ENCODE data around the gene RBM39.
"Not testable (repeated sequence)": the region's sequence is repeated elsewhere in the genome, so short reads cannot be mapped to it uniquely, and the experiment has no call there.

Gene RBM39

DNA sequence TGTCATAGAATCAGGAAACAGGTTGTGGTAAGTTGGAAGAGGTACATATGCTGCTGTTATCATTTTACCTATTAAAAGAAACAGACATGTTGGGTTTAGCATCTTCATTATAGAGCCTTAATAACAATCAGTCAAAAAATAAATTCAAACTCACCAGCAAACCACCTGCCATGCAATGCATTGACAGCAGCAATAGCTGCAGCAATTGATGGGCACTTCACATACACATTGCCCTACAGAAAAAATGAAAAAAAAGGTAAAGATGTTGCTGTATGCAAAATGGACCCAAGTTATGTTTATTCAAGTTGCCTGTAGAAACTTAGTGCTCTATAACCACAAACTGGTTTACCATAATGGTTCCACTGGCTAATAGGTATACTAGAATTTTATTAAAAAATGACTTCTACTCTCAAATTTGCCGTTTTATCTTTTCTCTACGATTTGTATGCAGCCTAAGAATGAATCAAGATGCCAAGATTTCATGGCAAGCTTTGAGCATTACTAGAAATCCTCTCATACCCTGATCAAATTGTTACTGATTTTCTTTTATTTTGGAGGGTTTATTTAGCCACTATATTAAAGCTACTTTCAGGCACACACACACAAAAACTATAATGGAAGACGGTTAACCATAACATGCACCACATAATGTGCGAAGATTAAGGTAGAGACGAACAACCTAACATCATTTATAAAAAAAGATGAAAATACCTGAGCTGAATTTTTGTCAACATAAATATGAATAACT, 37.4 kb downstream of the RBM39 start:
- DNase-seq = no peak

DNA sequence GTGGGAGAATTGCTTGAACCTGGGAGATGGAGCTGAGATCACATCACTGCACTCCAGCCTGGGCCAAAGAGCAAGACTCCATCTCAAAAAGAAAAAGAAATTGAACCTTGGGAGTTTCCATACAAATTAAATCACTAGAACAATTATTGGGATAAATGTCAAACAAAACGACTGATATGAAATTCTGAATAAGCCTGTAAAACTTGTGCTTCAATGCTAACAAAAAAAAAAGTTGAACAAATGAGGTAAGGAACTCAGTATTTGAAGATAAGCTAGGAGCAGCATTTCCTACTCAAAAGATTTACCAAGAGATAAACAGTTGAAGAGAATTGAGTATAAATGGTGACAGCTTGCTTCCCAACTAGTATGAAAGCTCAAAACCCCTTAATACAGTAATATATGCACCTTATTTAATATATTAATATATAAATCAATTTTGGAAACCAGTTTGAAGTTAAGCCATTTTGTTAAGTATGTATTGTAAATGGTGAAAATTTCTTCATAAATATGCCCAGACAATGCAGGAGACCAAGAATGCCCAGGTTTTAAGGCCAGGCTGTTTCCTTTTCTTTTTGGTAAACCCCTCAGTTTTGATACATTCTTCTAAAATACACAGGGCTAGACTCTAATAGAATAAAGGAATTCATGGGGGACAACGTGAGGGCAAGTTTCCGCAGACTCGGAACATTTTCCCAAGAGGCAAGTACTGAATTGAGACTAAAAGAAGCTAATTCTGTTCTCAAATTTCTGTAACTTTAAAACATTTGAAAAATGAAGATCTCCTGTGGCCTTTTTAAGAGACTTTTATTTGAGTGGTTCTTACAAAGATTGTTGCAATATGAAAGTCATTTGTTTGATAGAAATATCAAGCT, 39.0 kb downstream of the RBM39 start:
- DNase-seq = no peak

- DNase-seq = no peak
Measured at GRCh38 chr20:35702051-35702823, 39.8 kb downstream of the RBM39 start.

- DNase-seq = no peak
Measured at GRCh38 chr20:35700625-35701148, 41.4 kb downstream of the RBM39 start.

DNA sequence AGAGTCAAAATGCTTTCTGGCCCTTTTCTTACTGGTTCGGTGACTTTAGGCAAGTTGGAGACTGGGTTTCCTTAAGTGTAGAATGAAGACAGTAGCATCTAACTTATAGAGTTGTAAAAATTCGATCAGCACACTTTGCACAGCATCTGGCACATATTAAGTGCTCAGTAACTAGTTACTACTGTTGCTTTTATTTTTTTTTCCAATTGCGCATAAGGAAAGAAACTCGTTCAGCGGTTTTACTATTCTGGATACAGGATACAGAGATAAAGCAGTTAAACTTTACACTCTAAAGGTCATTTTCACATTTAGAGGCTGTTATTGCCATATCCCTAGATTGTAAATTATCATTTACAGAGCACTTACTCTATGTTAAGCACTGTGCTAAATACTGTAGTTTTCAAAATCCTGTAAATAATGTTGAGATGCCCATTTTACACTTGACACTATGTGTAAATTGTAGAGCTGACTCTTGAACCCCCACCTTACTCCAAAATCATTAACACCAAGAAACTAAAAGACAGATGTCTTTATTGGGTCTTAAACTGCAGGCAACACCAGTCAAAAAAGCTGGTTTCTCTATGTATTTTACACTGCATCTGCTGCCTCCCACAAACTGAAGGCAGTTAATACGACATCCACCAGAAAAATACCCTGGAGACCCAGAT, 42.0 kb downstream of the RBM39 start:
- DNase-seq = no peak

DNA sequence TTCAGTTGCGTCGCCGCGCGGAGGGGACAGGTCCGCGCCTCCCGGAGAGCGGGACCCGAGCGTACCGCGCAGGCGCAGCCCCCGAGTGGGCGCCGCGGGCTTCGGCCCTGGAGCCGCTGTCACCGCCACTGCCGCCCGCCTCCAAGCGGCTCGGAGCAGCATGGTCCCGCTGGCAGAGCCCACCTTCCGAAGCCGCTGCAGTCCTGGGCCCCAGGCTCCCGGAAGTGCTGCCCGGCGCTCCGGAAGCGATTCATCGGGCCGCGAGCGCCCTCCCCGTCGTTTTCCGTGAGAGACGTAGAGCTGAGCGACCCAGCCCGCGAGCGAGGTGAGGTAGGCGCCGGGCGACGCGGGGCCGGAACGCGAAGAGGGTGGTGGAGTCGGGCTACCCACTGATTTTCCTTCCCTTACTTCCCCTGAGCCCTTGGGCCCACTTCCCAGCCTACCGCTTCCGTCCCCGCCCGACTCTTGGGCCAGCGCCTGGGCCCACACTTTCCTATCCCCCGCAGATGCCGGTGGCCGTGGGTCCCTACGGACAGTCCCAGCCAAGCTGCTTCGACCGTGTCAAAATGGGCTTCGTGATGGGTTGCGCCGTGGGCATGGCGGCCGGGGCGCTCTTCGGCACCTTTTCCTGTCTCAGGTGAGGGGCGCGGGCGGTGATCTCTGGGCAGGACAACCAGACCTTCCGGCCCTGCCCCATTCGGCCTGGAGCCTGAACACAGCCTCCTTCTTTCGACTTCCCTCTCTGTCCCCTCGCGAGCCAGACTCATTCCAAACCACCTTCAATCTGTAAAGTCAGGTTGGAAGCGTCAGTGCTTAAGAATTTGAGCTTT, 42.7 kb downstream of the RBM39 start, which contains the start of the genes NFS1 and ROMO1:
Gene NFS1 (minus strand): TSS at position 226 of the 830 bp plus-strand sequence. CDS start 64 bp downstream, at position 162.
Gene ROMO1 (plus strand): TSS at position 279 of the 830 bp plus-strand sequence. CDS start 228 bp downstream, at position 507.
- peak; percentile 91 for DNase-seq

- peak; percentile 15 for DNase-seq
Measured at GRCh38 chr20:35698298-35699126, 43.5 kb downstream of the RBM39 start.

DNA sequence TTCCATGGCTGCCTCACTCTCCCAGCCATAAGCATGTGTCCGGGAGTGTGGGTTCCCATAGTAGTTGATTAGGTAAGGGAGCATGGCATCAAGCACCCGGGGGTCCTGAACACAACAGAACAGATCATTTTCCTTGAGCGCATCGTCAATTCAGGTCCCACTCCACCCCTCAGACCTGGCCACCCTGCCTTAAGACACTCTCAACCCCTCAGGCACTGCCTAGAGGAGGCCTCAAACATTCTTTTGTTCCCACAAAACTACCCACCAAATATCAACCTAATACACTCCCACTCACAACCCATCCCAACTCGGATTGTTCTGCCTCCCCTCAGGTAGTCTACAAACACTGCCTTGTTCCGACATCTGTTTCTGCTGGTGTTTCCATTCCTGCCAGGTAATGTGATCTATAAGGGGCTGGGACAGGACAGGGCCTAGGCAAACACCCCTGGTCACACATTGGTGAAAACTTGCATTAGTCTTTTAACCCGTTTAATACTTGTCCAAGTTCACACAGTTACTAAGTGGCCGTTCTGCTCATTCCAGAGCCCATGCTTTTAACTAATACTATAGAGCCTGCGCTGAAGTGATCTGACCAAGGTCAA, 44.3 kb downstream of the RBM39 start:
- DNase-seq = no peak

DNA sequence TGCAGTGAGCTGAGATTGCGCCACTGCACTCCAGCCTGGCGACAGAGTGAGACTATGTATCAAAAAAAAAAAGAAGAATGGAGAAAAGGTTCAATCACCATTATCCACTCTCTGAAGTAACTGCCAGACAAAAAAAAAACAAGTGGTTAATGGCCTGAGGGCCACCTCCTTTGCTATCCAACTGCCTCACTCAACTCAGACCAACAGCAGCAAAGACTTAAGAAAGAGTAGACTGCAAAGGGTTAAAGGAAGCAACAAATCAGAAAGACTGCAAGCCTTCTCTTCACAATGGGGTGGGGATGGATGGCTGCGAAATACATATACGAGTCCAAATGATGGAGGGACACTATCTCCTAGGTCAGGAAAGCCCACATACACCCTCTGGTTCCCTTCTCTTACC, 46.1 kb downstream of the RBM39 start:
- no peak for DNase-seq

DNA sequence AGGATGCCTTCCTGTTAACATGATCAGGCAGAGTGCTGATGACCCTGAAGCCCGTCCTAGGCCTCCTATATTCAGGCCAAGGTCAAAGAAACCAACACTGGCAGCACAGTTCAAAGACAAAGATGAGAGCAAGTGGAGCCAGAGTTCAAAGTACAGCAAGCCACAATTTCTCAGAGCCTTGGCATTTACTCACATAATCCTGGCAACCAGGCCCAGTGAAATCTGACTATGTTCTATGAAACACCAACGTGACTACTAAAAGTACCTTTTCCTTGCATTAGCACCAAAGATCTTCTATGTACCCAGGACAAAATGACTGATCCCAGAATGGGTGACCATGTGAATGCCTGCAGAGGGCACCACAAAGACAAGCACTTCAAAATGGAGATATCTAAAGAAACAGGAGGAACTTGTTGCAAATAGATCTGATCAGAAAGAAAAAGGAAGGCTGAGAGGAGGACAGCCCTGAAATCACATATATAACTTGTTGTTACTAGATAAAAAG, 46.8 kb downstream of the RBM39 start:
- no peak for DNase-seq

- DNase-seq = no peak
Measured at GRCh38 chr20:35690265-35690664, 51.8 kb downstream of the RBM39 start.

DNA sequence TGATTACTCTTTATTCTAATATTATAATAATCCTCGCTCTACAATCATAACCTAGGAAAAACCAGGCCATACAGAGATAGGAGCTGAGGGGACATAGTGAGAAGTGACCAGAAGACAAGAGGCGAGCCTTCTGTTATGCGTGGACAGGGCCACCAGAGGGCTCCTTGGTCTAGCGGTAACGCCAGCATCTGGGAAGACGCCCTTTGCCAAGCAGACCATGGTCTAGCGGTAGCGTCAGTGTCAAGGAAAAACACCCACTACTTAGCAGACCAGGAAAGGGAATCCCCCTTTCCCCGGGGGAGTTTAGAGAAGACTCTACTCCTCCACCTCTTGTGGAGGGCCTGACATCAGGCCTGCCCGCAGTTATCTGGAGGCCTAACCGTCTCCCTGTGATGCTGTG, 55.2 kb downstream of the RBM39 start:
- DNase-seq = not testable (repeated sequence)

GRCh38 chr20:35685368-35685767, 56.7 kb downstream of the RBM39 start:
- DNase-seq = not testable (repeated sequence)

- no peak for DNase-seq
Measured at GRCh38 chr20:35681960-35682359, 60.1 kb downstream of the RBM39 start.

DNA sequence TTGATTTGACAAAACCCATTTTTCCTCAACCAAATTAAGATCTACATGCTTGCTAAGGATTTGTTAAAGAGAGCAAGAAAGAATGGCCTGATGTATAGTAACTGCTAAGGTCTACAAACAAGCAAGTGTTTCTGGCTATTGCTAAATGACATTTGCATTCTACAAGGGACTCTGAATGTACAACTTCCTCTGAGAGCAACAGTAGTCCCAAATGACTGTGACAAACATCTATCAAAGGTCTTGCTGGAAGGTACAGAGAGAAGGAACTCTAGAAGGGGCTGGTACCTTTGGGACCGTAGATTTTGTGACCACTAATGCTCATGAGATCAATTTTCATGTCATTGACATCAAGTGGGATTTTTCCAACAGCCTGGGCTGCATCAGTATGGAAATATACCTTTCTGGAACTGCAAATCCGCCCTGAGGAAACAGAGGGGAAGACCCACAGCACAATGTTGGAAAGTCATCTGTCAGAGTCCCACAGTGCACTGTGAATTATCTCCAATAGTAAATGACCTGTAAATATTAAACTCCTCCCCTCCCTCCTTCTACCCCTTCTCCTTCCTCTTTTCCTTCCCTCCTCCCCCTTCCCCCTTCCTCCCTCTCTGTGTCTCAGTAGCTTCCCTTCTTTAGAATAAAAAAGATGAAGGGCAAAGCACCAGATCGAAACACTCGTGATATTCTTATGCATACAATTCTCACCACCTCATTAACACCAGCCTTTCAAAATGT, 61.4 kb downstream of the RBM39 start:
- DNase-seq = no peak

DNA sequence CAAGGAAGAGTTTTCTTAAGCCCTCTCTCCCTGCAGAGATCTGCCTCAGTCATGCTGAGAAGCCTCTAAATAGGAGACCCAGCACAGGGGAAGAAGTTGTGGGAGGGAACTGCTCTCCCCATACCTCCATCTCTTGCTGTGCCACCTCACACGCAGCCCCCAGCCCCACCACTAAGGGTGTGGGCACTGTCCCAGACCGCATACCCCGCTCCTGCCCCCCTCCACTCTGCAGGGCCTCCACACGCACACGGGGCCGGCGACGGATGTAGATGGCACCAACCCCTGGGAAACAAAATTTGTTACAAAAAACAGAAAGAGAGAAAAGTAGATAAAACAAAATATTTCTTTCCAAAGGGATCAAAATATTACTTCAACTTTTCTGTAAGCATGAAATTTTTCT, 67.1 kb downstream of the RBM39 start:
- DNase-seq = no peak

DNA sequence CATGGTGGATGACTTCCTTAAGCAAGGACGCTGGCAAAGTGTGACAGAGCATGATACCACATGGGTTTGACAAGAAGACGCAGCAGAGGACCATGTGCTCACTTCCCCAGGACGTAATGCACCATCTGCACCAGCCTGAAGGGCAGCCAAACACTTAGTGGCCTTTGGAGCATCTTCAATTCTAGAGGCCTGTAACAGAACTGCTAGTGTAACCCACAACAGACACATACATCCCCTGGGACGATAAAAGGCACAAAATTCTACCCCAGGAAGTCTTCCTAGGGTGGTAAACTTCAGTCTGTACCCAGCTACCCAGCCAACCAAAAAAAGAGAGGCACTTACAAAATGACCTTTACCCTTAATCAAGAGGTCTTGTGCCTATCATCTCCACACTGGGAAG, 68.2 kb downstream of the RBM39 start:
- DNase-seq = no peak

GRCh38 chr20:35669681-35670080, 72.4 kb downstream of the RBM39 start:
- no peak for DNase-seq

- no peak for DNase-seq
Measured at GRCh38 chr20:35669221-35669620, 72.8 kb downstream of the RBM39 start.
